NCI-H2029 (cell line): ENCODE data around the gene PRPSAP1.
A peak's percentile ranks its signal among the peaks of the same experiment; 100 is the strongest.
"Not testable (repeated sequence)": the region's sequence is repeated elsewhere in the genome, so short reads cannot be mapped to it uniquely, and the experiment has no call there.

Source experiments
- DNase-seq: peaks from one replicate; lab custom pipeline; 2025; lab: John Stamatoyannopoulos, UW

Gene PRPSAP1

GRCh38 chr17:76317535-76317934 is 36.2 kb downstream of the PRPSAP1 start:
- no peak for DNase-seq

GRCh38 chr17:76314392-76315227 is 39.1 kb downstream of the PRPSAP1 start:
- no peak for DNase-seq

- no peak for DNase-seq
These were observed 41.0 kb downstream of the PRPSAP1 start for GRCh38 chr17:76312735-76313134.

- DNase-seq: no peak
These were observed 44.3 kb downstream of the PRPSAP1 start for GRCh38 chr17:76309461-76309860.

GRCh38 chr17:76307966-76308338 is 45.8 kb downstream of the PRPSAP1 start, which contains the start of gene QRICH2:
Gene QRICH2, minus strand, starts transcription at chr17:76308276. Its CDS starts 278 bp downstream, at chr17:76307998.
- no peak for DNase-seq

GRCh38 chr17:76307299-76307965 is 46.3 kb downstream of the PRPSAP1 start:
- no peak for DNase-seq

- DNase-seq: not testable (repeated sequence)
These were observed 48.6 kb downstream of the PRPSAP1 start for GRCh38 chr17:76305135-76305454.

- DNase-seq: no peak
These were observed 49.2 kb downstream of the PRPSAP1 start for GRCh38 chr17:76304226-76305134.

GRCh38 chr17:76297436-76297835 is 56.3 kb downstream of the PRPSAP1 start:
- DNase-seq: no peak

- no peak for DNase-seq
These were observed 56.8 kb downstream of the PRPSAP1 start for GRCh38 chr17:76296889-76297288.

- no peak for DNase-seq
These were observed 57.5 kb downstream of the PRPSAP1 start for GRCh38 chr17:76296186-76296585.

- DNase-seq: no peak
These were observed 60.6 kb downstream of the PRPSAP1 start for GRCh38 chr17:76293106-76293505.

- no peak for DNase-seq
These were observed 61.1 kb downstream of the PRPSAP1 start for GRCh38 chr17:76292567-76292966.

GRCh38 chr17:76281573-76282371 is 71.9 kb downstream of the PRPSAP1 start:
- peak; percentile 19 for DNase-seq

- DNase-seq: no peak
These were observed 73.1 kb downstream of the PRPSAP1 start for GRCh38 chr17:76280650-76281049.

GRCh38 chr17:76279742-76280287 is 73.9 kb downstream of the PRPSAP1 start:
- no peak for DNase-seq

GRCh38 chr17:76278952-76279741 is 74.6 kb downstream of the PRPSAP1 start:
- DNase-seq: peak; percentile 55

- no peak for DNase-seq
These were observed 75.3 kb downstream of the PRPSAP1 start for GRCh38 chr17:76278268-76278908.

- DNase-seq: no peak
These were observed 76.1 kb downstream of the PRPSAP1 start for GRCh38 chr17:76277300-76278267.
